ENCODE measurements around the gene SMTNL2.

DNA sequence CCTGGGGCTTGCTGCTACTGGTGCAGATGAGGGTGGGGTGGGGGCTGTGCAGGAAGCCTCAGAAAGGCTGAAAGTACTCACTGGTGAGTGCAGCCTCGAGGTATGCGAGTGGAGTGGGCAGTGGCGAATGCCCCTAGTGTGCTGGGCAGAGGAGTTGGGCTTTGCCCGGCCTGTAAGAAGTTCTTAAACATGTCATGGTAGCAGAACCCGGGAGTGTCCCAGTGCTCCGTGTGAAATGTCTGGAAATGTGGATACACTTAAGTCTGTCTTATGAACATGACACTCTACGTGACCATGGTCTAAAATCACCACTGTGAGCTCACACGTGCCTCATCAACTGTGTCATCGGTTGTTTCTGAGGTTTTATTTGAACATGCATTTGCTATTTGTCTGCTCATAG lies 1.7 kb downstream of the SMTNL2 start:
- TF ChIP-seq, protein P1, sequence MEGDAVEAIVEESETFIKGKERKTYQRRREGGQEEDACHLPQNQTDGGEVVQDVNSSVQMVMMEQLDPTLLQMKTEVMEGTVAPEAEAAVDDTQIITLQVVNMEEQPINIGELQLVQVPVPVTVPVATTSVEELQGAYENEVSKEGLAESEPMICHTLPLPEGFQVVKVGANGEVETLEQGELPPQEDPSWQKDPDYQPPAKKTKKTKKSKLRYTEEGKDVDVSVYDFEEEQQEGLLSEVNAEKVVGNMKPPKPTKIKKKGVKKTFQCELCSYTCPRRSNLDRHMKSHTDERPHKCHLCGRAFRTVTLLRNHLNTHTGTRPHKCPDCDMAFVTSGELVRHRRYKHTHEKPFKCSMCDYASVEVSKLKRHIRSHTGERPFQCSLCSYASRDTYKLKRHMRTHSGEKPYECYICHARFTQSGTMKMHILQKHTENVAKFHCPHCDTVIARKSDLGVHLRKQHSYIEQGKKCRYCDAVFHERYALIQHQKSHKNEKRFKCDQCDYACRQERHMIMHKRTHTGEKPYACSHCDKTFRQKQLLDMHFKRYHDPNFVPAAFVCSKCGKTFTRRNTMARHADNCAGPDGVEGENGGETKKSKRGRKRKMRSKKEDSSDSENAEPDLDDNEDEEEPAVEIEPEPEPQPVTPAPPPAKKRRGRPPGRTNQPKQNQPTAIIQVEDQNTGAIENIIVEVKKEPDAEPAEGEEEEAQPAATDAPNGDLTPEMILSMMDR (IDR thresholded peaks at IDR 0.05), result no peak
- TF ChIP-seq POLR2A (IDR thresholded peaks at IDR 0.05; ENCODE audit: low read depth), result no peak
